HL-60/S4 treated with retinoic acid at 250 ng/mL for 4 days and 3 days (cell line): ENCODE measurements around the gene SSR1.

ENCODE experiments used
- in situ Hi-C: fragments of 300-500 bp; cut with MboI; formaldehyde crosslinking; loops from 2 replicates; pipeline ENCODE4 v1.7.0; 2022; ENCODE audit warnings: low sequenced_read_pairs

The SSR1 gene

GRCh38 chr6:7261032-7261841 lies 51.8 kb downstream of the SSR1 start:
- in situ Hi-C loops, result loop anchor here (25.0 kb wide), 1 partner anchor 351 kb away; no protein-coding TSS in a partner anchor

GRCh38 chr6:7260291-7261031 lies 52.5 kb downstream of the SSR1 start:
- in situ Hi-C loops, result loop anchor here (25.0 kb wide), 1 partner anchor 352 kb away; no protein-coding TSS in a partner anchor

- in situ Hi-C loops, result loop anchor here (25.0 kb wide), 1 partner anchor 354 kb away; no protein-coding TSS in a partner anchor
Measured at GRCh38 chr6:7258231-7258763, 54.7 kb downstream of the SSR1 start.

- in situ Hi-C loops, result loop anchor here (25.0 kb wide), 1 partner anchor 355 kb away; no protein-coding TSS in a partner anchor
Measured at GRCh38 chr6:7257521-7258230, 55.3 kb downstream of the SSR1 start.

GRCh38 chr6:7256785-7257184 lies 56.2 kb downstream of the SSR1 start:
- in situ Hi-C loops, result loop anchor here (25.0 kb wide), 1 partner anchor 356 kb away; no protein-coding TSS in a partner anchor

GRCh38 chr6:7255918-7256317 lies 57.1 kb downstream of the SSR1 start:
- in situ Hi-C loops, result loop anchor here (25.0 kb wide), 1 partner anchor 356 kb away; no protein-coding TSS in a partner anchor

GRCh38 chr6:7254980-7255835 lies 57.8 kb downstream of the SSR1 start:
- in situ Hi-C loops, result loop anchor here (25.0 kb wide), 1 partner anchor 357 kb away; no protein-coding TSS in a partner anchor

GRCh38 chr6:7252390-7252789 lies 60.6 kb downstream of the SSR1 start:
- in situ Hi-C loops, result loop anchor here (25.0 kb wide), 1 partner anchor 360 kb away; no protein-coding TSS in a partner anchor

GRCh38 chr6:7251646-7252260 lies 61.2 kb downstream of the SSR1 start:
- in situ Hi-C loops, result loop anchor here (25.0 kb wide), 1 partner anchor 361 kb away; no protein-coding TSS in a partner anchor

- in situ Hi-C loops, result loop anchor here (25.0 kb wide), 1 partner anchor 361 kb away; no protein-coding TSS in a partner anchor
Measured at GRCh38 chr6:7250812-7251211, 62.2 kb downstream of the SSR1 start.

GRCh38 chr6:7249946-7250643 lies 62.9 kb downstream of the SSR1 start:
- in situ Hi-C loops, result loop anchor here (25.0 kb wide), 1 partner anchor 362 kb away; no protein-coding TSS in a partner anchor

GRCh38 chr6:7249391-7249790 lies 63.6 kb downstream of the SSR1 start:
- in situ Hi-C loops, result no loop called here

GRCh38 chr6:7247828-7248227 lies 65.2 kb downstream of the SSR1 start:
- in situ Hi-C loops, result no loop called here

GRCh38 chr6:7247179-7247456 lies 65.9 kb downstream of the SSR1 start:
- in situ Hi-C loops, result no loop called here

GRCh38 chr6:7246401-7247178 lies 66.4 kb downstream of the SSR1 start:
- in situ Hi-C loops, result no loop called here

- in situ Hi-C loops, result no loop called here
Measured at GRCh38 chr6:7245668-7246393, 67.2 kb downstream of the SSR1 start.
